Lower lobe of right lung (tissue), 2 donors: Measurements from ENCODE around the gene ADRA2C. TPM values are rescaled to one million over a fixed set of nuclear protein-coding genes. Genes with fewer than 3 reads are reported as not detected.

Experiments used
- ATAC-seq, 2 donors: fragments of 200-7000 bp; cut with Tn5 transposase; one replicate each; pipeline ENCODE4 v1.9.1; 2020 to 2022; ENCODE audit warnings: mild to moderate bottlenecking in 2 of 2, moderate library complexity in 2 of 2
- DNase-seq: peaks from one replicate; pipeline ENCODE4 v3.0.0-alpha.2; 2020
- H3K27ac ChIP-seq: fragments of 200-600 bp; one replicate; pipeline ENCODE4 v1.8.0; 2022
- H3K27me3 ChIP-seq: fragments of 200-600 bp; one replicate; pipeline ENCODE4 v1.8.0; 2022; ENCODE audit warnings: low read depth
- H3K36me3 ChIP-seq: fragments of 200-600 bp; one replicate; pipeline ENCODE4 v1.8.0; 2022; ENCODE audit warnings: mild to moderate bottlenecking
- H3K4me1 ChIP-seq: fragments of 200-600 bp; one replicate; pipeline ENCODE4 v1.8.0; 2022
- H3K4me3 ChIP-seq: fragments of 200-600 bp; one replicate; pipeline ENCODE4 v1.8.0; 2022; ENCODE audit warnings: mild to moderate bottlenecking
- H3K9me3 ChIP-seq: fragments of 200-600 bp; one replicate; pipeline ENCODE4 v1.8.0; 2022
- intact Hi-C: fragments of 100-400 bp; cut with DNase I; formaldehyde crosslinking; loops from one replicate; pipeline ENCODE4 v1.11.0; 2022
- total RNA-seq: library from RNA; stranded (reverse); fragmentation: NEBNext Ultra II Directional; extraction: Animal tissue kit (Norgen Biotek cat#: 25700); gene quantifications from one replicate; pipeline ENCODE4 v1.2.1, GENCODE V29; 2021
- TF ChIP-seq, protein P1 (sequence below): fragments of 200-600 bp; IDR thresholded peaks from one replicate; pipeline ENCODE4 v1.8.0; 2022; ENCODE audit warnings: antibody characterized with exemption, mild to moderate bottlenecking
- donor health status: DM: no; HTN: yes; CAD: no; lungs with severe emphysema.

Gene ADRA2C
- total RNA-seq, 1 donor from 2014 or later: 2.5 TPM

GRCh38 chr4:3723232-3723642 lies 42.9 kb upstream of the ADRA2C start:
- ATAC-seq (no peak), DNase-seq (no peak)
- H3K4me3 ChIP-seq: no peak overlapping the region
- peaks cover 64% of the 10 kb centered on the region for H3K27me3 ChIP-seq
- H3K4me1 ChIP-seq: no peaks in the 10 kb centered on the region
- TF ChIP-seq, protein P1, sequence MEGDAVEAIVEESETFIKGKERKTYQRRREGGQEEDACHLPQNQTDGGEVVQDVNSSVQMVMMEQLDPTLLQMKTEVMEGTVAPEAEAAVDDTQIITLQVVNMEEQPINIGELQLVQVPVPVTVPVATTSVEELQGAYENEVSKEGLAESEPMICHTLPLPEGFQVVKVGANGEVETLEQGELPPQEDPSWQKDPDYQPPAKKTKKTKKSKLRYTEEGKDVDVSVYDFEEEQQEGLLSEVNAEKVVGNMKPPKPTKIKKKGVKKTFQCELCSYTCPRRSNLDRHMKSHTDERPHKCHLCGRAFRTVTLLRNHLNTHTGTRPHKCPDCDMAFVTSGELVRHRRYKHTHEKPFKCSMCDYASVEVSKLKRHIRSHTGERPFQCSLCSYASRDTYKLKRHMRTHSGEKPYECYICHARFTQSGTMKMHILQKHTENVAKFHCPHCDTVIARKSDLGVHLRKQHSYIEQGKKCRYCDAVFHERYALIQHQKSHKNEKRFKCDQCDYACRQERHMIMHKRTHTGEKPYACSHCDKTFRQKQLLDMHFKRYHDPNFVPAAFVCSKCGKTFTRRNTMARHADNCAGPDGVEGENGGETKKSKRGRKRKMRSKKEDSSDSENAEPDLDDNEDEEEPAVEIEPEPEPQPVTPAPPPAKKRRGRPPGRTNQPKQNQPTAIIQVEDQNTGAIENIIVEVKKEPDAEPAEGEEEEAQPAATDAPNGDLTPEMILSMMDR: no peak
- H3K36me3 ChIP-seq: no peaks in the 10 kb centered on the region
- H3K9me3 ChIP-seq: no peaks in the 10 kb centered on the region
- intact Hi-C loops: no loop called here
- H3K27ac ChIP-seq: no peak overlapping the region

DNA sequence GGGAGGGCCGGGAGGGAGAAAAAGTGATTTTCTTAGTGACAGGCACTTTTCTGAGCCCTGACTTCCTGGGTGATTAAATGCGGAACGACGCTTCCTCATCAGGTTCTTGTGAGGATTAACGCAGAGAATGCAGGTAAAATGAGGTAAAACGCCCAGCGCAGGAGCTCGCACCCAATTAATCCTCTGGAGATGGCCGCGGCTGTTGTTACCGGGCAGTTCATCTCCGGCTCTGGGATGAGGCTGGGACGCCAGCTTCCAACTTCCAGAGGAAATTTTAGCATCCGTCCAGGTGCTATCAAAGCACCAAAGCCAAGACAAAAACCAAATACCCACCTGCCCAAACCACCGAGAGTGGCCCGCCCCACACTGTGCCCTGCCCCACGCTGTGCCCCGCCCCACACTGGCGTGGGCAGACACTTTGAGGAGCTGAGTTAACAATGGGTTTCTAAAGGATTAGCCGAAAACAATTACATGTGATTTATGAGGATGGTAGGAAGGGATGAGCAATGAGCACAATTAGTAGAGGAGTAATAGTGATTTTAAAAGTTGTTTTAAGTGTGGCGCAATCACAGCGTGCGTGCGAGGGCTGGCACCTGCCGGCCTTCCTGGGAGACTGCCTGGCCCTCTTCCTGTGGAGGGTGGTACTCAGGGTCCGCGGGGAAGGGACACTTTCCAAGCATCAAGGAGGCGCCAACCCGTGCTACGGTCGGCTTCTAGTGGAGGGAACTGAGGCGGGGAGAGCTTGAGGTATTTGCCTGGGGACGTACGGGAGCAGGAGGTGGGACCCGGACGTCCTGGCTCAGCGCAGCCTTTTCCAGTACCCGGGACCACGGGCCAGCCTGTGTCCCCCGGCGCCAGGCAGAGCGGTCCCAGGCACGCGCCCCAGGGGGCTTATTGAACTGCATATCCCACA lies 41.6 kb upstream of the ADRA2C start:
- Histone ChIP-seq H3K27ac (no peak overlapping the region), H3K9me3 (no peaks in the 10 kb centered on the region), H3K4me1 (no peaks in the 10 kb centered on the region), H3K27me3 (peaks cover 71% of the 10 kb centered on the region), H3K36me3 (no peaks in the 10 kb centered on the region), H3K4me3 (no peak overlapping the region)
- intact Hi-C loops: no loop called here
- TF ChIP-seq, protein P1: no peak
- ATAC-seq (no peak), DNase-seq (no peak)

DNA sequence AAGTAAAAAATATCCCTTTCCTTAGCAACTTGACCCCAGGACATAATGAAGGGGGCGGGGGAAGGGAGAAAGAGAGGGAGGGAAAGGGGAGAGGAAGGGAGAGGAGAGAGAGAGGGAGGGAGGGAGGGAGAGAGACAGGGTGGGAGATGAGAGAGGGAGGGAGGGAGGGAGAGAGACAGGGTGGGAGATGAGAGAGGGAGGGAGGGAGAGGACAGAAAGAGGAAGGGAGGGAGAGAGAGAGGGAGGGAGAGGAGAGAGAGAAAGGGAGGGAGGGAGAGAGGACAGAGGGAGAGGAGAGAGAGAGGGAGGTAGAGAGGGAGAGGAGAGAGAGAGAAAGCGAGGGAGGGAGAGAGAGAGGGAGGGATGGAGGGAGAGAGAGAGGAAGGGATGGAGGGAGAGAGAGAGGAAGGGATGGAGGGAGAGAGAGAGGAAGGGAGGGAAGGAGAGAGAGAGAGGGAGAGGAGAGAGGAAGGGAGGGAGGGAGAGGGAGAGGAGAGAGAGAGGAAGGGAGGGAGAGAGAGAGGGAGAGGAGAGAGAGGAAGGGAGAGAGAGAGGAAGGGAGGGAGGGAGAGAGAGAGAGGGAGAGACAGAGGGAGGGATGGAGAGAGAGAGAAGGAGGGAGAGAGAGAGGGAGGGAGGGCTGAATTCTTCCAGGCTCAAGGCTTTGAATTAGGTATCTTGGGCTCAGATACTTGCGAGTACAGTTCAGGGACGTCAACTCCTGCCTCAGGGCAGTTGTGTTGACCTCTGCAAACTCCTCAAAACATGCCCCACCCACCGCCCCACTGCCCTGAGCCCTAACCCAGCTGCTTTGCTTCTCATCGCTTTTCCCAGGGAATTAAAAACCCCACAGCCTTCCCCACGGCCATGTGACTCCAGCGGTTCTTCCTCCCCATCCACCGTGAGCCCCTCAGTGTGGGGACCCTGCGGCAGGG lies 40.0 kb upstream of the ADRA2C start:
- Histone ChIP-seq H3K27ac (no peak overlapping the region), H3K27me3 (peaks cover 71% of the 10 kb centered on the region), H3K4me3 (no peak overlapping the region), H3K36me3 (no peaks in the 10 kb centered on the region), H3K4me1 (no peaks in the 10 kb centered on the region), H3K9me3 (no peaks in the 10 kb centered on the region)
- intact Hi-C loops: no loop called here
- no peak for ATAC-seq
- TF ChIP-seq, protein P1: no peak
- no peak for DNase-seq

DNA sequence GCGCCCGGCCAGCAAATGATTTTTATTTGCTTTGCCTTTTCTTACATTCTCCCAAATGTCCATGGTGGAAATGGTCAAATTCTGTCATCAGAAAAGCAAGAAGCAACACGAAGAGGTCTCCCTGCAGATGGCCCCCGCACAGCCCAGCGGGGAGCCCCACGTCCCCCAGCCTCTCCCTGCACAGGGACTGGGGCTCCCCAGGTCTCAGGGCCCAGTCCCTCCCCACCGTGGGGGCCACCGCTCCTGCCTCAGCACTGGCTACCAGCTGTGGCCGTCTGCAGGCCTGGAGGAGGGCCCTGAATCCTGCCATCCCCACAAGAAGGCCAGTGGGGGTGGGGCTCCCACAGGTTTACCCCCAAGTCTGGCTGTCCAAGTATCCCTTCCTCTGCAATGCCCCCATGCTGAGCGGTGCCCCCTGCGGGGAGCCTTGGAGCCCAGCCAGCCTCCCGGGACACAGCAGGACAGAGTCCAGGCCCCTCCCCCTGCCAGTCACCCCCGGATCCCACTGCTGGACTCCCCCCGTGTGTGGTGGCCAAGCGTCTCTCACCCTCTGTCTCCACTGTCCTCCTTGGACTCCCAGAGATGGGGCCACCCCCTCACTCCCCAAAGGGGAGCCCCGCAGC lies 38.2 kb upstream of the ADRA2C start:
- no peak for DNase-seq
- Histone ChIP-seq H3K36me3 (no peaks in the 10 kb centered on the region), H3K4me1 (no peaks in the 10 kb centered on the region), H3K9me3 (no peaks in the 10 kb centered on the region), H3K4me3 (no peak overlapping the region), H3K27me3 (peaks cover 68% of the 10 kb centered on the region), H3K27ac (no peak overlapping the region)
- intact Hi-C loops: no loop called here
- ATAC-seq: no peak
- TF ChIP-seq, protein P1: no peak

GRCh38 chr4:3729188-3729881 lies 36.9 kb upstream of the ADRA2C start:
- no peaks in the 10 kb centered on the region for H3K9me3 ChIP-seq
- no peaks in the 10 kb centered on the region for H3K36me3 ChIP-seq
- H3K27me3 ChIP-seq: peaks cover 66% of the 10 kb centered on the region
- H3K4me1 ChIP-seq: no peaks in the 10 kb centered on the region
- no peak overlapping the region for H3K4me3 ChIP-seq
- intact Hi-C loops: no loop called here
- ATAC-seq (no peak), DNase-seq (no peak)
- TF ChIP-seq, protein P1: no peak
- no peak overlapping the region for H3K27ac ChIP-seq
